Vagina (tissue), 2 donors: Measurements from ENCODE around the gene HMGXB4.

ENCODE experiments used
- CTCF ChIP-seq, 3 experiments: fragments of 450-650 bp in 2 of 3; fragments of 200-600 bp in 1 of 3; sonication (generic) in 1 of 3; IDR thresholded peaks; one replicate each; pipeline ENCODE4 v1.5.1; 2017 to 2019; ENCODE audit warnings: antibody characterized with exemption in 3 of 3, mild to moderate bottlenecking in 2 of 3, moderate library complexity in 2 of 3
- POLR2AphosphoS5 ChIP-seq, 2 donors: sonication (generic); formaldehyde crosslinking; IDR thresholded peaks; one replicate each; pipeline ENCODE4 v1.9.0; 2017; ENCODE audit warnings: antibody characterized with exemption in 2 of 2, mild to moderate bottlenecking in 2 of 2, low read depth in 1 of 2; ENCODE audit not compliant: insufficient read depth in 1 of 2

- TF ChIP-seq CTCF (IDR thresholded peaks at IDR 0.05) (no peak), POLR2AphosphoS5 (IDR thresholded peaks at IDR 0.05; ENCODE audit: insufficient read depth in 1 of 2, low read depth in 1 of 2) (no peak)
Measured at GRCh38 chr22:35335468-35335867, 78.2 kb downstream of the HMGXB4 start.
